KOPT-K1 (cell line): ENCODE data around the gene GPBP1.
"Not testable (repeated sequence)": the region's sequence is repeated elsewhere in the genome, so short reads cannot be mapped to it uniquely, and the experiment has no call there.

Experiments
- H3K27ac ChIP-seq: fragments of 200-600 bp; sonication (generic); 2 replicates; pipeline ENCODE4 v1.5.1; 2016; ENCODE audit warnings: antibody characterized with exemption, mild to moderate bottlenecking, low read depth, low read length; ENCODE audit not compliant: poor library complexity, severe bottlenecking
- H3K36me3 ChIP-seq: fragments of 200-600 bp; sonication (generic); 2 replicates; pipeline ENCODE4 v1.5.1; 2017; ENCODE audit warnings: antibody characterized with exemption, mild to moderate bottlenecking, low read length, moderate library complexity; ENCODE audit not compliant: insufficient read depth
- H3K9me3 ChIP-seq: fragments of 200-600 bp; sonication (generic); 2 replicates; pipeline ENCODE4 v1.5.1; 2017; ENCODE audit warnings: antibody characterized with exemption, low read length, mild to moderate bottlenecking; ENCODE audit not compliant: insufficient read depth, poor library complexity, severe bottlenecking

Gene GPBP1, protein sequence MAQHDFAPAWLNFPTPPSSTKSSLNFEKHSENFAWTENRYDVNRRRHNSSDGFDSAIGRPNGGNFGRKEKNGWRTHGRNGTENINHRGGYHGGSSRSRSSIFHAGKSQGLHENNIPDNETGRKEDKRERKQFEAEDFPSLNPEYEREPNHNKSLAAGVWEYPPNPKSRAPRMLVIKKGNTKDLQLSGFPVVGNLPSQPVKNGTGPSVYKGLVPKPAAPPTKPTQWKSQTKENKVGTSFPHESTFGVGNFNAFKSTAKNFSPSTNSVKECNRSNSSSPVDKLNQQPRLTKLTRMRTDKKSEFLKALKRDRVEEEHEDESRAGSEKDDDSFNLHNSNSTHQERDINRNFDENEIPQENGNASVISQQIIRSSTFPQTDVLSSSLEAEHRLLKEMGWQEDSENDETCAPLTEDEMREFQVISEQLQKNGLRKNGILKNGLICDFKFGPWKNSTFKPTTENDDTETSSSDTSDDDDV

GRCh38 chr5:57173319-57174127 lies at the start of gene GPBP1:
Gene GPBP1, plus strand, starts transcription at chr5:57174059. Its CDS starts 40,072 bp downstream, at chr5:57214131.
- Histone ChIP-seq H3K27ac (peak within 1 kb of the TSS; percentile 97), H3K9me3 (no peaks in the 10 kb centered on the region), H3K36me3 (peaks cover 19% of the 10 kb centered on the region; the same call in 1 of the 2 replicates)

GRCh38 chr5:57128325-57128724 lies 45.5 kb upstream of the GPBP1 start:
- H3K36me3 ChIP-seq, result no peaks in the 10 kb centered on the region
- no peak overlapping the region for H3K27ac ChIP-seq
- no peaks in the 10 kb centered on the region for H3K9me3 ChIP-seq

DNA sequence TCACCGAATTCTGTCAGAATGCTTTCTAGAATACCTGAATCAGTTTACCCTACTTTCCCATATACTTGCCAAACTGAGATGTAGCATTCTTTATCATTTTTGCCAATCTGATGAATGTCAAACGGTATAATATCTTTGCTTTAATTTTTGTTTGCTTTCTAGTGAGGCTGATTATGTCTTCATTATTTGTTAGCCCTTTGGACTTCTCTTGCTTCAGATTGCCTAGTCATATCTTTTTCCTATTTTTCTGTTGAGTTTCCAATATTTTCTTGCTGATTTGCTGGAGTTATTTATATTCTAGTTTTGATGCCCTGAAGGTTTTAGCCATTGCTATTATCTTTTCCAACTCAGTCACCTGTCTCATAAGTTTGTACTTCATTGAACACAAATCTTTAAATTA lies 40.3 kb upstream of the GPBP1 start:
- Histone ChIP-seq H3K36me3 (no peaks in the 10 kb centered on the region), H3K27ac (no peak overlapping the region), H3K9me3 (no peaks in the 10 kb centered on the region)

DNA sequence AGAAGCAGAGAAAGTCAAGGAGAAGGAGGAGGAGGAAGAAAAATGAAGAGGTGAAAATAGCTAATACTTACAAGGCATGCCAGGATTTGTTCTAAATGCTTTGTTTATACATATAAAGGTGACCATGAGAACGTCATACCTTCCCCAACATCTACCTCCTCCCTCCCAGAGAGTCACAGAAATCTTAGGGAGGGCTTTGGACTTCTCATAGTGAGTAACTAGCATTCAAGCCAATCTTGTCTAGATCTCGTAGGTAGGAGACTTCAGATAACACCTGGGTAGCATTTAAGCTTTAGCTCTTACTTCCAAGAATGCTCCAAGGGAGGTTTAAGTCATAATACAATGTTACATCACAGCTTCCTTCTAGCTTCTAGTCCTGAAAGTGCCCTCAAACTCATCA lies 36.5 kb upstream of the GPBP1 start:
- Histone ChIP-seq H3K27ac (no peak overlapping the region), H3K36me3 (no peaks in the 10 kb centered on the region), H3K9me3 (no peaks in the 10 kb centered on the region)

DNA sequence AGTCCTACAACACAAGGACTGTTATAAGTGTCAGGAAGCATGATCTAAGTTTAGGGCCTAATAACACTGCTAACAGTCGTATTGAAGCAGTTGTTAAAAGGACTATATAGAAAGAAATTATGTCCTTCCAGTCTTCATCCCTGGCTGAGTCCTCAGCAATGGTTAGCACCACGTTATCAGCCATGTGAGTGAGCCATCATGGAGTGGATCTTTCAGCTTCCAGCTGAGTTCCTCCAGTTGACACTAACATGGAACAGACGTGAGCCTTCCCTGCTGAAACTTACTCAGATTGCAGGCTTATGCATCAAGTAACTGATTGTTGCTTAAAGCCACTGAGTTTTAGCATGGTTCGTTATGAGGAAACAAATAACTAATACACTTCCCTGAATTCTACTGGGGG lies 21.5 kb upstream of the GPBP1 start:
- H3K27ac ChIP-seq, result no peak overlapping the region
- peaks cover 4% of the 10 kb centered on the region for H3K9me3 ChIP-seq
- H3K36me3 ChIP-seq, result no peaks in the 10 kb centered on the region

- H3K27ac ChIP-seq, result no peak overlapping the region
- H3K9me3 ChIP-seq, result peaks cover 10% of the 10 kb centered on the region
- H3K36me3 ChIP-seq, result no peaks in the 10 kb centered on the region
These were observed 18.8 kb upstream of the GPBP1 start for GRCh38 chr5:57155033-57155432.

GRCh38 chr5:57157131-57157530 lies 16.7 kb upstream of the GPBP1 start:
- no peaks in the 10 kb centered on the region for H3K36me3 ChIP-seq
- peaks cover 10% of the 10 kb centered on the region for H3K9me3 ChIP-seq
- no peak overlapping the region for H3K27ac ChIP-seq

DNA sequence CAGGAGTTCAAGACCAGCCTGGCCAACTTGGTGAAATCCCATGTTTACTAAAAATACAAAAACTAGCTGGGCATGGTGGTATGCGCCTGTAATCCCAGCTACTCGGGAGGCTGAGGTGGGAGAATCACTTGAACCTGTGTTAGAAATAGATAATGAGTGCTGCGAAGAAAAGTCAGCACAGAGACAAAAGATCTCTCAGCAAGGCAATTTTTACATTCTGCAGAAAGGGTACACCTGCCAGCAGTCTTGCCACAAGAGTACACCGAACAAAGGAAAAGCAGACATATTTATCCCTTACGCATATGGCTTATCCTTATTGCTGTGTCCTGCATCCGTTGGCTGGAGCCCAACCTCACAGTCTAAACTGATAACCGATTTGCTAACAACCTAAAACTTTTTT lies 16.2 kb upstream of the GPBP1 start:
- Histone ChIP-seq H3K27ac (no peak overlapping the region), H3K36me3 (no peaks in the 10 kb centered on the region), H3K9me3 (peaks cover 10% of the 10 kb centered on the region)

DNA sequence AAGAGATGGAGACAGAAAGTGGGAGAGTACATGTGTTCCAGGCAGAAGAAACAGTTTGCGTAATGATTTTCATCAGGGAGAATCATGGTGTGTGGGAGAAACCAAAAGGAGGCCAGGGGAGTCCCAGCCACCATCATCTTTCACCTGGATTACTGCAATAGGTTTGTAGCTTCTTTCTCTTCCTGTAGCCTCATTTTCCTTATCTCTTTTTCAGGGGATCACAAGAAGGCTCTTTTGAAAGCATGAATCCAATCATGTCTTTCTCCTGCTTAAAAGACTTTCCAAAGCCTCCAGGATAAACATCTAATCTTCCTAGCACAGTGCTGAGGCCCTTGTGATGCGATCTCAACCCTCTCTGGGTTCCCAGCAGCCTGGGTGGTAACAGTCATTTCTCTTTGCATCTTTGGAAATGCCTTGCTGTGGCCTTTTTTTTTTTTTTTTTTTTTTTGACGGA lies 10.3 kb upstream of the GPBP1 start:
- Histone ChIP-seq H3K9me3 (no peaks in the 10 kb centered on the region), H3K27ac (no peak overlapping the region), H3K36me3 (no peaks in the 10 kb centered on the region)

GRCh38 chr5:57164124-57164523 lies 9.7 kb upstream of the GPBP1 start:
- H3K36me3 ChIP-seq, result no peaks in the 10 kb centered on the region
- no peaks in the 10 kb centered on the region for H3K9me3 ChIP-seq
- no peak overlapping the region for H3K27ac ChIP-seq

DNA sequence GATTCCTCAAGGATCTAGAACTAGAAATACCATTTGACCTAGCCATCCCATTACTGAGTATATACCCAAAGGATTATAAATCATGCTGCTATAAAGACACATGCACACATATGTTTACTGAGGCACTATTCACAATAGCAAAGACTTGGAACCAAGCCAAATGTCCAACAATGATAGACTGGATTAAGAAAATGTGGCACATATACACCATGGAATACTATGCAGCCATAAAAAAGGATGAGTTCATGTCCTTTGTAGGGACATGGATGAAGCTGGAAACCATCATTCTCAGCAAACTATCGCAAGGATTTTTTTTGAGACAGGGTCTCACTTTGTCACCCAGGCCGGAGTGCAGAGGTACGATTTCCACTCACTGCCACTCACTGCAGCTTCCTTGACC lies 8.7 kb upstream of the GPBP1 start:
- H3K27ac ChIP-seq, result not testable (repeated sequence)

GRCh38 chr5:57166276-57166675 lies 7.6 kb upstream of the GPBP1 start:
- H3K36me3 ChIP-seq, result no peaks in the 10 kb centered on the region
- no peaks in the 10 kb centered on the region for H3K9me3 ChIP-seq
- no peak overlapping the region for H3K27ac ChIP-seq

More for the DNA sequence above, 8.7 kb upstream of the GPBP1 start:
- not testable (repeated sequence) for H3K9me3 ChIP-seq, H3K36me3 ChIP-seq

DNA sequence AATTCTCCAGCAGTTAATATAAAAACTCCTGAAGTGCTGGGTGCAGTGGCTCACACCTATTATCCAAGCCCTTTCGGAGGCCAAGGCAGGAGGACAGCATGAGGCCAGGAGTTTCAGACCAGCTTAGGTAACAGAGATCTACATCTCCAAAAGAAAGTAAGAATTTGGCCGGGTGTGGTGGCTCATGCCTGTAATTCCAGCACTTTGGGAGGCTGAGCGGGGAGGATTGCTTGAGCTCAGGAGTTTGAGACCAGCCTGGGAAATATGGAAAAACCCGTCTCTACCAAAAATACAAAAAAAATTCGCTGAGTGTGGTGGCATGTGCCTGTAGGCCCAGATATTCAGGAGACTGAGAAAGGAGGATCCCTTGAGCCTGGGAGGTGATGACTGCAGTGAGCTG lies 6.7 kb upstream of the GPBP1 start:
- Histone ChIP-seq H3K9me3 (no peaks in the 10 kb centered on the region), H3K36me3 (no peaks in the 10 kb centered on the region), H3K27ac (no peak overlapping the region)

GRCh38 chr5:57170116-57170515 lies 3.7 kb upstream of the GPBP1 start:
- not testable (repeated sequence) for H3K36me3 ChIP-seq, H3K9me3 ChIP-seq, H3K27ac ChIP-seq

- Histone ChIP-seq H3K27ac (peak overlapping the region; percentile 97), H3K9me3 (no peaks in the 10 kb centered on the region), H3K36me3 (peaks cover 5% of the 10 kb centered on the region; the same call in 1 of the 2 replicates)
These were observed 1.9 kb upstream of the GPBP1 start for GRCh38 chr5:57171816-57172465.
